GM18951 (cell line): ENCODE results near the gene COPS7A.

Experiments
- POLR2A ChIP-seq: IDR thresholded peaks from 4 replicates; pipeline ENCODE4 v1.6.1; 2011; ENCODE audit warnings: mild to moderate bottlenecking; ENCODE audit not compliant: insufficient read length, insufficient read depth; ENCODE audit errors: extremely low read depth
- in situ Hi-C: fragments of 300-500 bp; cut with MboI; formaldehyde crosslinking; loops from one replicate; pipeline ENCODE4 v1.12.0; 2022; ENCODE audit warnings: low sequenced_read_pairs, mixed read lengths, inconsistent platforms; ENCODE audit not compliant: unreplicated experiment

The COPS7A gene

DNA sequence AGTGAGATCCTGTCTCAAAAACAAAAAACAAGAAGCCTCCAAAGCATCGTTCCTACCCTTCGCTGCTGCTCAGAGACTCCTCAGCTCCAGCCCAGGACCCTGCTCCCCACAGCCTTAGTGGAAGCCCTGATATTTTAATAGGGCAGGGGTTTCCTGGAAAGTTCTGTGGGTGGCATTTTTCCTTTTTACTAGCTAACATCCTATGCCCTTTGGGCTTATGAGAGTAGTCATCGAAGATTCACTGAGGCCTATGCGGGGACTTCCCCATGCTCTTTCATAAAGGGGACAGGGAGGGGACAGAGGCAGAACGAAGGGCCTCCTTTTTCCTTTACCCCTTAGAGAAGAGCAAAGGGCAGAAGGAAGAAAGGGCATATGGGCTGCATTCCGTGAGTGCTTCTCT, 56.7 kb downstream of the COPS7A start:
- TF ChIP-seq POLR2A = no peak
- in situ Hi-C loops = no loop called here
